Uterus (tissue), 2 donors: Measurements from ENCODE around the gene CACNA1C.

ENCODE experiments used
- CTCF ChIP-seq, 4 experiments: fragments of 200-600 bp in 2 of 4; fragments of 450-650 bp in 2 of 4; sonication (generic) in 2 of 4; IDR thresholded peaks; one replicate each; pipeline ENCODE4 v1.5.1; 2016 to 2019; ENCODE audit warnings: antibody characterized with exemption in 4 of 4, mild to moderate bottlenecking in 2 of 4, moderate library complexity in 1 of 4
- POLR2A ChIP-seq, 2 donors: fragments of 450-650 bp; IDR thresholded peaks; one replicate each; pipeline ENCODE4 v1.6.1; 2016; ENCODE audit warnings: antibody characterized with exemption in 2 of 2, mild to moderate bottlenecking in 1 of 2, moderate library complexity in 1 of 2

DNA sequence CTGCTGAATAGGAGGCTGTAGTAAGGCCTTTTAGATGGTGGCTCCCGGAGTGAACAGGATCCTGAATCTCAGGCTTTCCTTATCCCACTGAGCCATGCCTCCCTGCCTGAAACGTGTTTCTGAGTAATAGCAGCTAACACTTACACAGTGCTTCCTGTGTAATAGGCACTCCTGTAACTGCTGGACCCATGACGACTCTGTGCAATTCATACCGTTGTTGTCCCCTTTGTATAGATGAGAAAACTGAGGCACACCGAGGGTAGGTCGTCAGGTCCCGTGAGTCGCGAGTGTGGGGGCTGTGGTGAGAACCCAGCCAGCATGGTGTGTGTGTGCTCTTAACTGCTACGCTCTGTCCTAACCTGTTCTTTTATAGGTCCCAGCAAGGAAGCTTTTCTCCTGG is 193.6 kb downstream of the CACNA1C start:
- TF ChIP-seq POLR2A (IDR thresholded peaks at IDR 0.05): no peak
- no peak for TF ChIP-seq CTCF (IDR thresholded peaks at IDR 0.05)
